Effector memory CD4-positive, alpha-beta T cell (primary cell): ENCODE measurements around the gene DAPK1.

Experiments used
- DNase-seq, 3 donors: peaks; one replicate each; pipeline ENCODE4 v3.0.0-alpha.2; 2020
- H3K27ac ChIP-seq: 2 replicates; pipeline ENCODE4 v1.7.0; 2013; ENCODE audit warnings: mild to moderate bottlenecking, low read length, moderate library complexity; ENCODE audit not compliant: insufficient read depth, poor library complexity, severe bottlenecking
- H3K27me3 ChIP-seq: replicated peaks from 2 replicates; pipeline ENCODE4 v1.7.0; 2013; ENCODE audit warnings: mild to moderate bottlenecking, low read length; ENCODE audit not compliant: insufficient read depth, control insufficient read depth, poor library complexity, severe bottlenecking
- H3K36me3 ChIP-seq: 2 replicates; pipeline ENCODE4 v1.7.0; 2013; ENCODE audit warnings: mild to moderate bottlenecking, low read length, moderate library complexity; ENCODE audit not compliant: control insufficient read depth, insufficient read depth
- H3K4me1 ChIP-seq: 2 replicates; pipeline ENCODE4 v1.7.0; 2013; ENCODE audit warnings: low read length, mild to moderate bottlenecking; ENCODE audit not compliant: control insufficient read depth, insufficient read depth, poor library complexity, severe bottlenecking
- H3K4me3 ChIP-seq: 2 replicates; pipeline ENCODE4 v1.7.0; 2013; ENCODE audit warnings: low read length, low read depth, mild to moderate bottlenecking; ENCODE audit not compliant: insufficient read depth, poor library complexity, severe bottlenecking
- H3K9me3 ChIP-seq: 2 replicates; pipeline ENCODE4 v1.7.0; 2013; ENCODE audit warnings: mild to moderate bottlenecking, low read length, moderate library complexity; ENCODE audit not compliant: control insufficient read depth

The DAPK1 gene

GRCh38 chr9:87550253-87550954 lies 52.7 kb downstream of the DAPK1 start:
- no peak for DNase-seq
- no peak overlapping the region for H3K27ac ChIP-seq
- H3K27me3 ChIP-seq: no peaks in the 10 kb centered on the region
- no peaks in the 10 kb centered on the region for H3K36me3 ChIP-seq
- no peaks in the 10 kb centered on the region for H3K4me1 ChIP-seq
- H3K4me3 ChIP-seq: no peak overlapping the region
- H3K9me3 ChIP-seq: no peaks in the 10 kb centered on the region

- Histone ChIP-seq H3K36me3 (no peaks in the 10 kb centered on the region), H3K27me3 (no peaks in the 10 kb centered on the region), H3K4me1 (no peaks in the 10 kb centered on the region), H3K9me3 (no peaks in the 10 kb centered on the region), H3K4me3 (no peak overlapping the region), H3K27ac (no peak overlapping the region)
- no peak for DNase-seq
Observed at GRCh38 chr9:87551772-87552217, 54.1 kb downstream of the DAPK1 start.

GRCh38 chr9:87554171-87554910 lies 56.7 kb downstream of the DAPK1 start:
- H3K27ac ChIP-seq: no peak overlapping the region
- no peaks in the 10 kb centered on the region for H3K4me1 ChIP-seq
- H3K27me3 ChIP-seq: no peaks in the 10 kb centered on the region
- no peak for DNase-seq
- no peaks in the 10 kb centered on the region for H3K36me3 ChIP-seq
- H3K4me3 ChIP-seq: no peak overlapping the region
- H3K9me3 ChIP-seq: no peaks in the 10 kb centered on the region

GRCh38 chr9:87554976-87555375 lies 57.3 kb downstream of the DAPK1 start:
- Histone ChIP-seq H3K4me3 (no peak overlapping the region), H3K27ac (no peak overlapping the region), H3K4me1 (no peaks in the 10 kb centered on the region)

GRCh38 chr9:87556039-87556438 lies 58.4 kb downstream of the DAPK1 start:
- DNase-seq: no peak
- no peaks in the 10 kb centered on the region for H3K4me1 ChIP-seq

More at GRCh38 chr9:87554976-87555375, 57.3 kb downstream of the DAPK1 start:
- DNase-seq: no peak
- H3K27me3 ChIP-seq: no peaks in the 10 kb centered on the region
- no peaks in the 10 kb centered on the region for H3K36me3 ChIP-seq
- no peaks in the 10 kb centered on the region for H3K9me3 ChIP-seq

GRCh38 chr9:87556821-87557220 lies 59.2 kb downstream of the DAPK1 start:
- no peak overlapping the region for H3K4me3 ChIP-seq
- no peak for DNase-seq
- H3K4me1 ChIP-seq: no peaks in the 10 kb centered on the region
- H3K27me3 ChIP-seq: no peaks in the 10 kb centered on the region
- H3K27ac ChIP-seq: no peak overlapping the region
- H3K36me3 ChIP-seq: no peaks in the 10 kb centered on the region
- H3K9me3 ChIP-seq: no peaks in the 10 kb centered on the region

More at GRCh38 chr9:87556039-87556438, 58.4 kb downstream of the DAPK1 start:
- Histone ChIP-seq H3K27me3 (no peaks in the 10 kb centered on the region), H3K4me3 (no peak overlapping the region), H3K27ac (no peak overlapping the region), H3K36me3 (no peaks in the 10 kb centered on the region), H3K9me3 (no peaks in the 10 kb centered on the region)

- Histone ChIP-seq H3K27ac (no peak overlapping the region), H3K27me3 (no peaks in the 10 kb centered on the region), H3K4me3 (no peak overlapping the region), H3K4me1 (no peaks in the 10 kb centered on the region), H3K9me3 (no peaks in the 10 kb centered on the region), H3K36me3 (no peaks in the 10 kb centered on the region)
- no peak for DNase-seq
Observed at GRCh38 chr9:87557996-87558395, 60.3 kb downstream of the DAPK1 start.

GRCh38 chr9:87558606-87559190 lies 61.0 kb downstream of the DAPK1 start:
- no peaks in the 10 kb centered on the region for H3K36me3 ChIP-seq
- no peaks in the 10 kb centered on the region for H3K9me3 ChIP-seq
- H3K4me3 ChIP-seq: no peak overlapping the region
- H3K27ac ChIP-seq: no peak overlapping the region
- DNase-seq: no peak
- H3K27me3 ChIP-seq: no peaks in the 10 kb centered on the region
- H3K4me1 ChIP-seq: no peaks in the 10 kb centered on the region

GRCh38 chr9:87562062-87562461 lies 64.4 kb downstream of the DAPK1 start:
- H3K36me3 ChIP-seq: no peaks in the 10 kb centered on the region
- no peak overlapping the region for H3K4me3 ChIP-seq
- H3K27ac ChIP-seq: no peak overlapping the region
- no peak for DNase-seq
- no peaks in the 10 kb centered on the region for H3K4me1 ChIP-seq
- H3K27me3 ChIP-seq: no peaks in the 10 kb centered on the region
- H3K9me3 ChIP-seq: no peaks in the 10 kb centered on the region
